Choroid plexus epithelial cell (primary cell): ENCODE data around the gene SLC26A3.

ENCODE experiments used
- DNase-seq: peaks from one replicate; pipeline ENCODE4 v3.0.0-alpha.2; 2010; ENCODE audit warnings: low read depth
- H3K4me3 ChIP-seq: 2 replicates; pipeline ENCODE4 v1.5.1; 2011; ENCODE audit warnings: low read depth, mild to moderate bottlenecking, control low read depth, low read length, moderate library complexity
- CTCF ChIP-seq: conservative IDR thresholded peaks from 2 replicates; pipeline ENCODE4 v1.5.1; 2011; ENCODE audit warnings: low read depth, mild to moderate bottlenecking, control low read depth, inconsistent platforms, low read length, moderate library complexity

The SLC26A3 gene

GRCh38 chr7:107718456-107719193 is 84.4 kb downstream of the SLC26A3 start:
- no peak for DNase-seq
- TF ChIP-seq CTCF: no peak
- no peak overlapping the region for H3K4me3 ChIP-seq

GRCh38 chr7:107715531-107715930 is 87.5 kb downstream of the SLC26A3 start:
- no peak for DNase-seq
- H3K4me3 ChIP-seq: no peak overlapping the region
- TF ChIP-seq CTCF: no peak
